SK-N-SH treated with all-trans-retinoic acid at 6 μM for 48 hours (cell line): ENCODE results near the gene TTBK1.

Experiments
- ATAC-seq: fragments of 200-7000 bp; cut with Tn5 transposase; 3 replicates; pipeline ENCODE4 v1.9.1; 2020; ENCODE audit warnings: mild to moderate bottlenecking, moderate library complexity
- ARNTL ChIP-seq: fragments of 450-650 bp; formaldehyde crosslinking; IDR thresholded peaks from 2 replicates; pipeline ENCODE4 v1.5.0; 2020; ENCODE audit warnings: low read depth, mild to moderate bottlenecking, moderate library complexity, borderline replicate concordance
- BACH2 ChIP-seq: fragments of 250-450 bp; sonication (Bioruptor Pico); IDR thresholded peaks from 2 replicates; pipeline ENCODE4 v1.9.0; 2021; ENCODE audit warnings: mild to moderate bottlenecking, borderline replicate concordance
- ESRRG ChIP-seq: fragments of 250-450 bp; sonication (Bioruptor Pico); IDR thresholded peaks from 2 replicates; pipeline ENCODE4 v1.6.1; 2021; ENCODE audit warnings: mild to moderate bottlenecking
- GLIS3 ChIP-seq: fragments of 250-450 bp; sonication (Bioruptor Pico); IDR thresholded peaks from 2 replicates; pipeline ENCODE4 v1.5.0; 2020; ENCODE audit warnings: mild to moderate bottlenecking, moderate library complexity
- ISL1 ChIP-seq: fragments of 250-450 bp; sonication (Bioruptor Pico); IDR thresholded peaks from 2 replicates; pipeline ENCODE4 v2.1.2; 2022; ENCODE audit warnings: mild to moderate bottlenecking, moderate library complexity
- OSR1 ChIP-seq: fragments of 250-450 bp; sonication (Bioruptor Pico); IDR thresholded peaks from 2 replicates; pipeline ENCODE4 v1.8.0; 2022; ENCODE audit warnings: moderate library complexity, mild to moderate bottlenecking, inconsistent platforms
- PPARA ChIP-seq: fragments of 250-450 bp; sonication (Bioruptor Pico); IDR thresholded peaks from 2 replicates; pipeline ENCODE4 v1.5.0; 2020; ENCODE audit warnings: mild to moderate bottlenecking, borderline replicate concordance
- RARB ChIP-seq: fragments of 250-450 bp; sonication (Bioruptor Pico); IDR thresholded peaks from 2 replicates; pipeline ENCODE4 v1.8.0; 2021; ENCODE audit warnings: mild to moderate bottlenecking, moderate library complexity
- SNAI2 ChIP-seq: fragments of 250-450 bp; sonication (Bioruptor Pico); IDR thresholded peaks from 2 replicates; pipeline ENCODE4 v1.5.0; 2020; ENCODE audit warnings: mild to moderate bottlenecking, moderate library complexity
- TCF4 ChIP-seq: fragments of 250-450 bp; sonication (Bioruptor Pico); IDR thresholded peaks from 2 replicates; pipeline ENCODE4 v1.8.0; 2021; ENCODE audit warnings: mild to moderate bottlenecking, moderate library complexity, borderline replicate concordance
- TOX ChIP-seq: fragments of 250-450 bp; sonication (Bioruptor Pico); IDR thresholded peaks from 2 replicates; pipeline ENCODE4 v1.8.0; 2021; ENCODE audit warnings: mild to moderate bottlenecking, moderate library complexity, borderline replicate concordance
- ZC3H10 ChIP-seq: fragments of 250-450 bp; sonication (Bioruptor Pico); IDR thresholded peaks from 2 replicates; pipeline ENCODE4 v1.5.1; 2021; ENCODE audit warnings: mild to moderate bottlenecking, moderate library complexity
- ZFP30 ChIP-seq: fragments of 450-650 bp; formaldehyde crosslinking; IDR thresholded peaks from 2 replicates; pipeline ENCODE4 v1.5.0; 2022; ENCODE audit warnings: mild to moderate bottlenecking, moderate library complexity
- ZNF565 ChIP-seq: fragments of 450-650 bp; formaldehyde crosslinking; conservative IDR thresholded peaks from 2 replicates; pipeline ENCODE4 v1.5.0; 2020; ENCODE audit warnings: low read depth, mild to moderate bottlenecking, moderate library complexity
- ZNF70 ChIP-seq: fragments of 450-650 bp; formaldehyde crosslinking; IDR thresholded peaks from 2 replicates; pipeline ENCODE4 v1.5.0; 2020; ENCODE audit warnings: mild to moderate bottlenecking, moderate library complexity
- ZNF8 ChIP-seq: fragments of 450-650 bp; formaldehyde crosslinking; IDR thresholded peaks from 2 replicates; pipeline ENCODE4 v1.5.0; 2020; ENCODE audit warnings: mild to moderate bottlenecking, moderate library complexity
- TF ChIP-seq, protein P1 (sequence below): fragments of 250-450 bp; sonication (Bioruptor Pico); IDR thresholded peaks from 2 replicates; pipeline ENCODE4 v1.5.1; 2021; ENCODE audit warnings: mild to moderate bottlenecking, moderate library complexity
- TF ChIP-seq, protein P2 (sequence below): fragments of 250-450 bp; sonication (Bioruptor Pico); IDR thresholded peaks from 2 replicates; pipeline ENCODE4 v1.5.1; 2020; ENCODE audit warnings: low read depth, mild to moderate bottlenecking, moderate library complexity
- TF ChIP-seq, protein P3 (sequence below): fragments of 250-450 bp; sonication (Bioruptor Pico); IDR thresholded peaks from 2 replicates; pipeline ENCODE4 v1.8.0; 2021; ENCODE audit warnings: low read depth, mild to moderate bottlenecking, moderate library complexity, borderline replicate concordance
- TF ChIP-seq, protein P4 (sequence below): fragments of 250-450 bp; sonication (Bioruptor Pico); IDR thresholded peaks from 2 replicates; pipeline ENCODE4 v1.5.0; 2020; ENCODE audit warnings: mild to moderate bottlenecking, moderate library complexity

The TTBK1 gene

DNA sequence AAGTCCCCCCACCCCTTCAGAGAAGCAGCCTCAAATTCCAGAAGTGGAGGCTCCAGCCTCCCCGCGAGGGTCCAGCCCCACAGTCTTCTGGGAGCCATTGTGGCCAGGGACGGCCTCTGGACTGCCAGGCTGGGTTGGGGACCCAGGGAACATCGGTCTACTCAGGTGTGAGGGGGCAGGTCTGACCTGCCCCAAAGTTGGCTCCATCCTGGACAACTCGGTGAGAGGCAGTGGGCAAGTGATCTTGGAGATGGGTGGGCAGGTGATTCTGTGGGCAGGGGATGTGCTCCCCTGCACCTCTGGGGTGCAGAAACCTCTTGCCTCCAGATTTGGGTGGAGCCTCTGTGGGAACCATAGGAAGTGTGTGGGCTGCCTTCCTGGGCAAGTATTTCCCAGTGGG lies 42.6 kb downstream of the TTBK1 start:
- TF ChIP-seq ZC3H10 (no peak), ZNF8 (CRISPR knock-in tag) (no peak), PPARA (CRISPR knock-in tag) (no peak), ARNTL (CRISPR knock-in tag) (no peak), TOX (CRISPR knock-in tag) (no peak), TCF4 (CRISPR knock-in tag) (no peak), SNAI2 (CRISPR knock-in tag) (no peak), RARB (CRISPR knock-in tag) (no peak), ZNF565 (CRISPR knock-in tag) (no peak), OSR1 (CRISPR knock-in tag) (no peak)
- TF ChIP-seq, protein P1, sequence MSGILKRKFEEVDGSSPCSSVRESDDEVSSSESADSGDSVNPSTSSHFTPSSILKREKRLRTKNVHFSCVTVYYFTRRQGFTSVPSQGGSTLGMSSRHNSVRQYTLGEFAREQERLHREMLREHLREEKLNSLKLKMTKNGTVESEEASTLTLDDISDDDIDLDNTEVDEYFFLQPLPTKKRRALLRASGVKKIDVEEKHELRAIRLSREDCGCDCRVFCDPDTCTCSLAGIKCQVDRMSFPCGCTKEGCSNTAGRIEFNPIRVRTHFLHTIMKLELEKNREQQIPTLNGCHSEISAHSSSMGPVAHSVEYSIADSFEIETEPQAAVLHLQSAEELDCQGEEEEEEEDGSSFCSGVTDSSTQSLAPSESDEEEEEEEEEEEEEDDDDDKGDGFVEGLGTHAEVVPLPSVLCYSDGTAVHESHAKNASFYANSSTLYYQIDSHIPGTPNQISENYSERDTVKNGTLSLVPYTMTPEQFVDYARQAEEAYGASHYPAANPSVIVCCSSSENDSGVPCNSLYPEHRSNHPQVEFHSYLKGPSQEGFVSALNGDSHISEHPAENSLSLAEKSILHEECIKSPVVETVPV (CRISPR knock-in tag), result no peak
- TF ChIP-seq, protein P2, sequence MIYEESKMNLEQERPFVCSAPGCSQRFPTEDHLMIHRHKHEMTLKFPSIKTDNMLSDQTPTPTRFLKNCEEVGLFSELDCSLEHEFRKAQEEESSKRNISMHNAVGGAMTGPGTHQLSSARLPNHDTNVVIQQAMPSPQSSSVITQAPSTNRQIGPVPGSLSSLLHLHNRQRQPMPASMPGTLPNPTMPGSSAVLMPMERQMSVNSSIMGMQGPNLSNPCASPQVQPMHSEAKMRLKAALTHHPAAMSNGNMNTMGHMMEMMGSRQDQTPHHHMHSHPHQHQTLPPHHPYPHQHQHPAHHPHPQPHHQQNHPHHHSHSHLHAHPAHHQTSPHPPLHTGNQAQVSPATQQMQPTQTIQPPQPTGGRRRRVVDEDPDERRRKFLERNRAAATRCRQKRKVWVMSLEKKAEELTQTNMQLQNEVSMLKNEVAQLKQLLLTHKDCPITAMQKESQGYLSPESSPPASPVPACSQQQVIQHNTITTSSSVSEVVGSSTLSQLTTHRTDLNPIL (CRISPR knock-in tag), result no peak
- TF ChIP-seq, protein P3, sequence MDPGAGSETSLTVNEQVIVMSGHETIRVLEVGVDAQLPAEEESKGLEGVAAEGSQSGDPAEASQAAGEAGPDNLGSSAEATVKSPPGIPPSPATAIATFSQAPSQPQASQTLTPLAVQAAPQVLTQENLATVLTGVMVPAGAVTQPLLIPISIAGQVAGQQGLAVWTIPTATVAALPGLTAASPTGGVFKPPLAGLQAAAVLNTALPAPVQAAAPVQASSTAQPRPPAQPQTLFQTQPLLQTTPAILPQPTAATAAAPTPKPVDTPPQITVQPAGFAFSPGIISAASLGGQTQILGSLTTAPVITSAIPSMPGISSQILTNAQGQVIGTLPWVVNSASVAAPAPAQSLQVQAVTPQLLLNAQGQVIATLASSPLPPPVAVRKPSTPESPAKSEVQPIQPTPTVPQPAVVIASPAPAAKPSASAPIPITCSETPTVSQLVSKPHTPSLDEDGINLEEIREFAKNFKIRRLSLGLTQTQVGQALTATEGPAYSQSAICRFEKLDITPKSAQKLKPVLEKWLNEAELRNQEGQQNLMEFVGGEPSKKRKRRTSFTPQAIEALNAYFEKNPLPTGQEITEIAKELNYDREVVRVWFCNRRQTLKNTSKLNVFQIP (CRISPR knock-in tag), result no peak
- TF ChIP-seq, protein P4, sequence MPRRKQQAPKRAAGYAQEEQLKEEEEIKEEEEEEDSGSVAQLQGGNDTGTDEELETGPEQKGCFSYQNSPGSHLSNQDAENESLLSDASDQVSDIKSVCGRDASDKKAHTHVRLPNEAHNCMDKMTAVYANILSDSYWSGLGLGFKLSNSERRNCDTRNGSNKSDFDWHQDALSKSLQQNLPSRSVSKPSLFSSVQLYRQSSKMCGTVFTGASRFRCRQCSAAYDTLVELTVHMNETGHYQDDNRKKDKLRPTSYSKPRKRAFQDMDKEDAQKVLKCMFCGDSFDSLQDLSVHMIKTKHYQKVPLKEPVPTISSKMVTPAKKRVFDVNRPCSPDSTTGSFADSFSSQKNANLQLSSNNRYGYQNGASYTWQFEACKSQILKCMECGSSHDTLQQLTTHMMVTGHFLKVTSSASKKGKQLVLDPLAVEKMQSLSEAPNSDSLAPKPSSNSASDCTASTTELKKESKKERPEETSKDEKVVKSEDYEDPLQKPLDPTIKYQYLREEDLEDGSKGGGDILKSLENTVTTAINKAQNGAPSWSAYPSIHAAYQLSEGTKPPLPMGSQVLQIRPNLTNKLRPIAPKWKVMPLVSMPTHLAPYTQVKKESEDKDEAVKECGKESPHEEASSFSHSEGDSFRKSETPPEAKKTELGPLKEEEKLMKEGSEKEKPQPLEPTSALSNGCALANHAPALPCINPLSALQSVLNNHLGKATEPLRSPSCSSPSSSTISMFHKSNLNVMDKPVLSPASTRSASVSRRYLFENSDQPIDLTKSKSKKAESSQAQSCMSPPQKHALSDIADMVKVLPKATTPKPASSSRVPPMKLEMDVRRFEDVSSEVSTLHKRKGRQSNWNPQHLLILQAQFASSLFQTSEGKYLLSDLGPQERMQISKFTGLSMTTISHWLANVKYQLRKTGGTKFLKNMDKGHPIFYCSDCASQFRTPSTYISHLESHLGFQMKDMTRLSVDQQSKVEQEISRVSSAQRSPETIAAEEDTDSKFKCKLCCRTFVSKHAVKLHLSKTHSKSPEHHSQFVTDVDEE (CRISPR knock-in tag), result no peak
- TF ChIP-seq, all 23 proteins: peak for 0
- ATAC-seq, result no peak

DNA sequence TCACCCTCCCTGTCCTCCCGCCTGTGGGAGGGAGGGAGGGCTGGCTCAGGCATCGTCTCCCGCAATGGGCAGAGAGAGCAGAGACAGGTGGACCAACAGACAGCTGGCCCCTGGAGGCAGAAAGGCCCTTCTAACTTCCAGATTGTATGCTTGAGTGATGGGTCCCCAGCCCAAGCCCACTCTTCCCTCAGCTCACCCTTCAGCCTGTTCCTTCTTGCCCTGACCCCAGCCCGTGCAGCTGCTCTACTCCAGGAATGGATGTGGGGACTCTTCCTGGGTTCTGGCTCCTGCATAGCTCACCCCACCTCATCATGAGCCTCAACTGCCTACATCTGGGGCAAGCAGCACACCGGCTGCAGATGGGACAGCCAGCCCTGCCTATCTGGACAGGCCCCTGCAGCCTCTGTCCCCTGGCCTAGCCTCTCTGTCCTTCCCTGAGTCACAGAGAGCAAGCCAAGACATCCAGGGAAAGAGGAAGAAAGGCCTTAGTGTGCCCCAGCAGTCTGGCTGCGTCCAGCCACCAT lies 43.2 kb downstream of the TTBK1 start:
- TF ChIP-seq SNAI2 (CRISPR knock-in tag) (no peak), GLIS3 (CRISPR knock-in tag) (no peak), TOX (CRISPR knock-in tag) (no peak), TCF4 (CRISPR knock-in tag) (no peak), ISL1 (no peak), RARB (CRISPR knock-in tag) (no peak), BACH2 (CRISPR knock-in tag) (no peak), ZC3H10 (no peak), ZNF70 (CRISPR knock-in tag) (no peak), ZFP30 (CRISPR knock-in tag) (no peak), ESRRG (CRISPR knock-in tag) (no peak)
- TF ChIP-seq, protein P3 (CRISPR knock-in tag), result no peak
- TF ChIP-seq, protein P1 (CRISPR knock-in tag), result no peak
- ATAC-seq, result no peak
